K562 (cell line): Measurements from ENCODE around the gene PGP. TPM values are rescaled to one million over a fixed set of nuclear protein-coding genes. Genes with fewer than 3 reads are reported as not detected.

Experiments
- ATAC-seq: fragments of 200-7000 bp; cut with Tn5 transposase; 3 replicates; pipeline ENCODE4 v1.9.1; 2020; ENCODE audit warnings: moderate library complexity
- BruUV-seq: library from RNA; stranded (reverse); fragments of 400-500 nt; replicated peaks from 2 replicates; lab custom pipeline; 2021; lab: Mats Ljungman, UMichigan
- CTCF ChIA-PET: fragments of 300-600 bp; formaldehyde crosslinking; extraction: SDS; loops from one replicate; lab custom pipeline; 2021; ENCODE audit warnings: low intra/inter-chr PET ratio; lab: Yijun Ruan, JAX
- POLR2A ChIA-PET: fragments of 300-600, 350-650 bp; sonication (Branson Sonifier 250); formaldehyde crosslinking; extraction: SDS; loops from one replicate; lab custom pipeline; 2021; ENCODE audit warnings: antibody characterized with exemption, inconsistent platforms; lab: Yijun Ruan, JAX
- DNase-seq, 4 experiments: peaks; one replicate each; pipeline versions ENCODE4 v3.0.0 to v3.0.0-alpha.2; 2011 to 2018; ENCODE audit warnings: low spot score in 3 of 4, mixed read lengths in 3 of 4; ENCODE audit errors: extremely low read depth in 1 of 4
- FAIRE-seq: peaks from 2 replicates; lab custom pipeline; 2011; peaks lifted over from hg19 to GRCh38; lab: Jason Lieb, UNC
- H2AFZ ChIP-seq: 2 replicates; pipeline ENCODE4 v1.6.0; 2011; ENCODE audit warnings: low read depth, low read length, control low read depth, inconsistent platforms
- H3K27ac ChIP-seq: fragments of 200-600 bp; 3 replicates; pipeline ENCODE4 v1.8.0; 2011; ENCODE audit warnings: low read depth, mild to moderate bottlenecking, control low read depth, inconsistent platforms, low read length, moderate library complexity, mixed read lengths; ENCODE audit errors: extremely low read depth
- H3K27me3 ChIP-seq, 2 experiments: fragments of 300-600 bp in 1 of 2; 2 replicates in 1 of 2; 3 replicates in 1 of 2; pipeline versions ENCODE4 v1.6.0 to v1.8.0; 2011; ENCODE audit warnings: inconsistent platforms in 2 of 2, low read length in 2 of 2, mild to moderate bottlenecking in 1 of 2, mixed read lengths in 1 of 2, moderate library complexity in 1 of 2; ENCODE audit not compliant: control insufficient read depth in 2 of 2, insufficient read depth in 2 of 2
- H3K36me3 ChIP-seq: fragments of 300-600 bp; 3 replicates; pipeline ENCODE4 v1.8.0; 2011; ENCODE audit warnings: mild to moderate bottlenecking, low read length, inconsistent platforms; ENCODE audit not compliant: control insufficient read depth, insufficient read depth
- H3K4me1 ChIP-seq, 2 experiments: fragments of 200-600 bp in 1 of 2; replicated peaks in 1 of 2; 2 replicates in 1 of 2; 3 replicates in 1 of 2; pipeline versions ENCODE4 v1.5.1 to v1.8.0; 2011; ENCODE audit warnings: inconsistent platforms in 2 of 2, low read length in 2 of 2, mild to moderate bottlenecking in 1 of 2, mixed read lengths in 1 of 2, moderate library complexity in 1 of 2; ENCODE audit not compliant: control insufficient read depth in 2 of 2, insufficient read depth in 2 of 2
- H3K4me2 ChIP-seq: 2 replicates; pipeline ENCODE4 v1.6.1; 2011; ENCODE audit warnings: low read length, control low read depth, inconsistent platforms, mixed read lengths; ENCODE audit not compliant: insufficient read depth
- H3K4me3 ChIP-seq: fragments of 200-600 bp; sonication (generic), shearing (Covaris generic); 2 replicates; pipeline ENCODE4 v1.5.1; 2016; ENCODE audit warnings: control low read depth, inconsistent platforms
- H3K79me2 ChIP-seq: fragments of 200-600 bp; 3 replicates; pipeline ENCODE4 v1.8.0; 2011; ENCODE audit warnings: low read length, inconsistent platforms; ENCODE audit not compliant: control insufficient read depth, insufficient read depth
- H3K9ac ChIP-seq, 2 experiments: 2 replicates each; pipeline versions ENCODE4 v1.6.0 to v1.6.1; 2011; ENCODE audit warnings: low read depth in 2 of 2, low read length in 2 of 2, control low read depth in 1 of 2, inconsistent platforms in 1 of 2, mild to moderate bottlenecking in 1 of 2, mixed read lengths in 1 of 2; ENCODE audit not compliant: insufficient read depth in 1 of 2
- H3K9me1 ChIP-seq: one replicate; pipeline ENCODE4 v1.6.0; 2011; ENCODE audit warnings: inconsistent platforms, mild to moderate bottlenecking, low read length, moderate library complexity; ENCODE audit not compliant: control insufficient read depth, insufficient read depth
- H3K9me3 ChIP-seq: replicated peaks from 2 replicates; pipeline ENCODE4 v1.5.1; 2011; ENCODE audit warnings: low read depth, low read length, inconsistent platforms; ENCODE audit not compliant: control insufficient read depth, insufficient read depth
- H4K20me1 ChIP-seq: replicated peaks from 2 replicates; pipeline ENCODE4 v1.6.1; 2011; ENCODE audit warnings: low read length, inconsistent platforms, mixed read lengths; ENCODE audit not compliant: control insufficient read depth, insufficient read depth
- CHD7 ChIP-seq: fragments of 200-600 bp; sonication (generic); IDR thresholded peaks from one replicate; pipeline ENCODE4 v1.6.1; 2012; ENCODE audit warnings: mild to moderate bottlenecking, low read depth, low read length, inconsistent platforms
- POLR2G ChIP-seq: fragments of 200-400 bp; formaldehyde crosslinking; IDR thresholded peaks from 2 replicates; pipeline ENCODE4 v1.6.1; 2017; ENCODE audit warnings: low read depth, mild to moderate bottlenecking, antibody characterized with exemption, low read length, moderate library complexity
- RBFOX2 ChIP-seq: fragments of 200-400 bp; formaldehyde crosslinking; IDR thresholded peaks from 2 replicates; pipeline ENCODE4 v1.6.1; 2017; ENCODE audit warnings: low read depth, mild to moderate bottlenecking, low read length, moderate library complexity
- SAFB ChIP-seq: fragments of 200-400 bp; formaldehyde crosslinking; IDR thresholded peaks from 2 replicates; pipeline ENCODE4 v1.6.1; 2017; ENCODE audit warnings: low read depth, low read length, borderline replicate concordance
- ZNF12 ChIP-seq: sonication (generic); formaldehyde crosslinking; IDR thresholded peaks from 2 replicates; pipeline ENCODE4 v1.4.0; 2020; ENCODE audit warnings: mild to moderate bottlenecking, missing genetic modification reagents
- ZNF121 ChIP-seq: sonication (generic); formaldehyde crosslinking; conservative IDR thresholded peaks from 2 replicates; pipeline ENCODE4 v1.8.0; 2022; ENCODE audit warnings: missing genetic modification reagents
- WGBS: fragments of 100-300 bp; shearing (Covaris generic); methylation state at CpG from one replicate; pipeline ENCODE4 v1.1.6; 2016; ENCODE audit warnings: low coverage, mixed read lengths; ENCODE audit not compliant: insufficient coverage; ENCODE audit errors: missing lambda C conversion rate; 5-methylcytosine and 5-hydroxymethylcytosine counted together
- in situ Hi-C: fragments of 300-500 bp; cut with MboI; formaldehyde crosslinking; loops from 4 replicates; pipeline ENCODE4 v1.15.0; 2018; ENCODE audit warnings: inconsistent platforms, mixed read lengths
- intact Hi-C: fragments of 100-400 bp; cut with micrococcal nuclease; formaldehyde crosslinking; loops from 2 replicates; pipeline ENCODE4 v1.14.2; 2022
- polyA plus RNA-seq, 8 experiments: library from polyadenylated mRNA; depleted of rRNA in 4 of 8; stranded (reverse) in 5 of 8; unstranded in 3 of 8; fragments of >200 nt; fragmentation: Nextera tagmentation in 2 of 8; fragmentation: Illumina TruSeq in 1 of 8; extraction: Ambion mirVana in 2 of 8; extraction: Trizol in 1 of 8; gene quantifications; 2 replicates each; pipeline versions ENCODE4 v1.2.1 to v1.2.3, GENCODE V29; 2011 to 2014; ENCODE audit warnings: inconsistent platforms in 1 of 8, missing spikeins in 1 of 8
- total RNA-seq, 7 experiments: library from RNA; depleted of rRNA in 6 of 7; stranded (reverse); fragments of >200 nt in 6 of 7; fragmentation: Illumina TruSeq in 2 of 7; extraction: Trizol in 2 of 7; gene quantifications; 2 replicates each; pipeline versions ENCODE4 v1.2.1 to v1.2.3, GENCODE V29; 2011 to 2021; ENCODE audit warnings: low replicate concordance in 1 of 7

The PGP gene
- total and polyA plus RNA-seq, 9 of the 15 experiments (the other 6 are each of a cell fraction or from before 2014, with no cell fraction given): 1.1 to 57.6 (median 19.6) TPM

DNA sequence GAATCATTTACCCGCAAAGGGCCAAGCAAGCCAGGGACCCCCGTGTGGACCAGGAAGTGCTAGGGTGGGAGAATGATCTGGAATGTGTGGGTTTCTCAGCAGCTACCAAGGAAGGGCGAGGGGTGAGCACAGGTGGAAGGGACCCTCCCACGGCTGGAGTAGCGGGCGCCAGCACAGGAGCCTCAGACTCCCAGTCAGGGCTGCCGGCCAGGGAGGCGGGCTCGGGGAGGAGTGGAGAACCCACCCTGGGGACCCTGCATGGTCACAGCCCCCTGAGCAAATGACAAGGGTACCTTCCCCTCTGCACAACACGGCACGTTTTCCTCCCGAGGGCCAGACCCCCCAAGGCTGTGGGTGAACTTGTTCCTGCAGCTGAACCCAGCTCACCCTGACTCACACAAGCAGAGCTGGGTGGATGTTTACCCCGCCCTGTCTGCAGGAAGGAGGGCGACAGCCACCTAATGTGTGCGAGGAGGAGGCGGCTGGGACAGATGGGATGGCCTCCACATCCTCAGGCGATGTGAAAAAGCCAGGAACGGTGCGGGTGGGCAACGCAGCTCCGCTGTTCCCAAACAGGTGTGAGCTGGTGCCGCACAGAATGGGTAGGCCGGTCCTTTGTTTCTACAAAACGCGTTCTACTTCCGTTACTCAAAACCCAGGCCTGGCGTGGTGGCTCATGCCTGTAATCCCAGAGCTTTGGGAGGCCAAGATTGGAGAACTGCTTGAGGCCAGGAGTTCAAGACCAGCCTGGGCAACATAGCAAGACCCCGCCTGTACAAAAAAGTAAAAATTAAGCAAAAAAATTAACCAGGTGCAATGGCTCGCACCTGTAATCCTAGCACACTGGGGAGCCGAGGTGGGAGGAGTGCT, 30.5 kb upstream of the PGP start:
- H3K4me2 ChIP-seq: no peak overlapping the region
- ATAC-seq (no peak), FAIRE-seq (no peak), DNase-seq (no peak)
- no peak overlapping the region for H3K27ac ChIP-seq
- no peak overlapping the region for H3K4me3 ChIP-seq
- H3K27me3 ChIP-seq: no peaks in the 10 kb centered on the region
- H2AFZ ChIP-seq: no peak overlapping the region
- H3K4me1 ChIP-seq: peaks cover 0 to 44% of the 10 kb centered on the region in 2 experiments; a peak in 2 of 5 replicates
- no peaks in the 10 kb centered on the region for H3K9me3 ChIP-seq
- TF ChIP-seq ZNF121 (CRISPR knock-in tag): peak; percentile 77
- no peak for TF ChIP-seq CHD7
- TF ChIP-seq SAFB: no peak
- TF ChIP-seq ZNF12 (CRISPR knock-in tag): peak; percentile 93
- peak; percentile 53; the same call in 1 of the 2 replicates for TF ChIP-seq RBFOX2
- TF ChIP-seq POLR2G: 0 out of 2 replicates have a peak, but pooled peaks have one; percentile 30
- ChIA-PET POLR2A (interaction anchor here (0.6 to 1.7 kb wide), 9 partner anchors 12 to 830 kb away, joined by 3 to 4 read pairs (median 3); partner anchors contain the start of genes PGP and UNKL), CTCF (interaction anchor here (0.7 kb wide), 1 partner anchor 16 kb away, joined by 3 read pairs; no protein-coding TSS in a partner anchor)
- peak overlapping the region in 1 of 2 experiments; percentile 26; a peak in 1 of 4 replicates for H3K9ac ChIP-seq
- WGBS: 93% methylated on average over 27 of the region's 30 CpGs
- H3K9me1 ChIP-seq: no peaks in the 10 kb centered on the region
- peaks cover 70% of the 10 kb centered on the region; the same call in 2 of the 3 replicates for H3K36me3 ChIP-seq
- in situ Hi-C loops (no loop called here), intact Hi-C loops (no loop called here)
- BruUV-seq: no TSS peak
- no peaks in the 10 kb centered on the region for H4K20me1 ChIP-seq
- H3K79me2 ChIP-seq: peaks cover 34% of the 10 kb centered on the region
